ENCODE results near the gene TRMT1.
A peak's percentile ranks its signal among the peaks of the same experiment; 100 is the strongest.

TRMT1 gene

DNA sequence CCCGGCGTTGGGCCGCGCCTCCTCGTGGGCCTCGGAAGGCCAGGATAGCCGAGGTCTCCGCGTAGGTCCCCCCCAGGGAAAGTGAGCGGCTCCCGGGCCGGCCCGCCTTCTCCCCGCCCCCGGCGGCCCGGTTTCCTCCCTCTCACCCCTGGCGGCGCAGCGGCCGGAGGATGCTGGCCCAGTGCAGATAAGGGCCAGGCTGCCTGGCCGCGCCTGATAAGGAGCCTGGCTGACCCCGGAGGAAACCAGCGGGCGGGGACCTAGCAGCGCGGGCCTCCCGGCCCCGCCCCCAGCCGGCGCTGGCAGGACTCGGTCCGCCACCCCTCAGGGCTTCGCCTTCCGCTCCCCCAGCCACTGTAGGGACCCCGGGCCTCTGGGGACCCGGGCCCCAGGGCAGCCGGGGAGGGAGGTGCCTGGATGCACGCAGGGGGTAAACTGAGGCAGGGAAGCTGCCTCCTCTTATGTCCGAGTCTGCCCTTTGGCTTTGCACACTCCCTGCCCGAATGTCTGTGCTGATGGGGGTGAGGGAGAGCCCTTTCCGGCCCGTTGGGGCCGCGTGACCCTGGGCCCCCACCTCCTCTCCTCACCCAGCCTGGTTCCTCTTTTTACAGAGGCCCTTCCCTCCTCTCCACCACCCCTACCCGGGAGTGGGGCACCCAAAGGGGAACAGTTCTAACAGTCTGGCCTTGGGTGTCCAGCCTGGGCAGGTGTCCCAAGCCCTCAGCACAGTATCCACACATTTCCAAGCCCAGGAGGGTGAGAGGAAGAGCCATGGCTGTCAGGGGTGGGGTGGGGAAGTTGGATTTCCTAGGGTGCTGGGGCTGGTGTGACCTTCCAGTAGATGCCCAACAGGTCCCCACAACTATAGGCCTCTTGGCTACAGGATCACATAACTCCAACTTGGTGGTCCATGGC, 13.6 kb downstream of the TRMT1 start, which contains the start of gene LYL1:
LYL1 (minus strand) TSS at position 193 of the 915 bp plus-strand sequence. CDS start 1,687 bp downstream, outside the sequence.
- Histone ChIP-seq H3K4me1 (ENCODE audit: insufficient read depth, low read length, severe bottlenecking) (peaks cover 78% of the 10 kb centered on the region), H3K36me3 (ENCODE audit: insufficient read depth, low read length) (peaks cover 16% of the 10 kb centered on the region; the same call in 1 of the 2 replicates), H3K9ac (ENCODE audit: low read length) (peak within 1 kb of the TSS; percentile 69), H2AFZ (ENCODE audit: low read length) (no peak within 1 kb of the TSS), H3F3A (ENCODE audit: insufficient read depth, low read length) (0 out of 2 replicates have a peak, but pooled peaks cover 3% of the 10 kb centered on the region), H3K27ac (ENCODE audit: low read depth, low read length, poor library complexity, severe bottlenecking) (peak within 1 kb of the TSS; percentile 98), H3K4me2 (ENCODE audit: low read length) (peak within 1 kb of the TSS; percentile 62), H4K20me1 (ENCODE audit: insufficient read depth, low read length) (no peaks in the 10 kb centered on the region), H3K4me3 (ENCODE audit: low read depth, low read length, poor library complexity, severe bottlenecking) (peak within 1 kb of the TSS; percentile 62), H3K9me3 (ENCODE audit: low read length) (no peaks in the 10 kb centered on the region), H3K9me2 (ENCODE audit: low read depth, low read length) (no peaks in the 10 kb centered on the region), H3K79me2 (ENCODE audit: insufficient read depth, low read length) (no peaks in the 10 kb centered on the region), H3K27me3 (ENCODE audit: insufficient read depth, low read length) (no peaks in the 10 kb centered on the region; the same call in 1 of the 2 replicates)
- TF ChIP-seq, protein P1, sequence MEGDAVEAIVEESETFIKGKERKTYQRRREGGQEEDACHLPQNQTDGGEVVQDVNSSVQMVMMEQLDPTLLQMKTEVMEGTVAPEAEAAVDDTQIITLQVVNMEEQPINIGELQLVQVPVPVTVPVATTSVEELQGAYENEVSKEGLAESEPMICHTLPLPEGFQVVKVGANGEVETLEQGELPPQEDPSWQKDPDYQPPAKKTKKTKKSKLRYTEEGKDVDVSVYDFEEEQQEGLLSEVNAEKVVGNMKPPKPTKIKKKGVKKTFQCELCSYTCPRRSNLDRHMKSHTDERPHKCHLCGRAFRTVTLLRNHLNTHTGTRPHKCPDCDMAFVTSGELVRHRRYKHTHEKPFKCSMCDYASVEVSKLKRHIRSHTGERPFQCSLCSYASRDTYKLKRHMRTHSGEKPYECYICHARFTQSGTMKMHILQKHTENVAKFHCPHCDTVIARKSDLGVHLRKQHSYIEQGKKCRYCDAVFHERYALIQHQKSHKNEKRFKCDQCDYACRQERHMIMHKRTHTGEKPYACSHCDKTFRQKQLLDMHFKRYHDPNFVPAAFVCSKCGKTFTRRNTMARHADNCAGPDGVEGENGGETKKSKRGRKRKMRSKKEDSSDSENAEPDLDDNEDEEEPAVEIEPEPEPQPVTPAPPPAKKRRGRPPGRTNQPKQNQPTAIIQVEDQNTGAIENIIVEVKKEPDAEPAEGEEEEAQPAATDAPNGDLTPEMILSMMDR (IDR thresholded peaks at IDR 0.05; ENCODE audit: low read length): no peak
- TF ChIP-seq EZH2 (IDR thresholded peaks at IDR 0.05; ENCODE audit: borderline replicate concordance, low read length): no peak

DNA sequence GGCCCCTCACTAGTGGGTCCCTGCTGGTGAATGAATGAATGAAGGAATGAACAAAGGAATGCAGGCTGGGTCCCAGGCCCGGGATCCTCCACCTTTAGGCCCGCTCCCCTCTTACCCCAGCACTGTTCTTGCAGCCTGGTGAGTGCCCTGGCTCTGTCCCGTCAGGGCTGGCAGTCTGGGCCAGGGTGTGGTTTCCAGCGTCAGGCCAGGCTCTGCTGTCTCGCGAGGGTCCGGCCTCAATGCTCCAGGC, 14.2 kb downstream of the TRMT1 start:
- Histone ChIP-seq H3K27ac (ENCODE audit: low read depth, low read length, poor library complexity, severe bottlenecking) (peak overlapping the region; percentile 98), H3K4me2 (ENCODE audit: low read length) (peak overlapping the region; percentile 62), H3K9me3 (ENCODE audit: low read length) (no peaks in the 10 kb centered on the region), H3K4me1 (ENCODE audit: insufficient read depth, low read length, severe bottlenecking) (peaks cover 78% of the 10 kb centered on the region), H3K9me2 (ENCODE audit: low read depth, low read length) (no peaks in the 10 kb centered on the region), H3K79me2 (ENCODE audit: insufficient read depth, low read length) (no peaks in the 10 kb centered on the region), H4K20me1 (ENCODE audit: insufficient read depth, low read length) (no peaks in the 10 kb centered on the region), H3K4me3 (ENCODE audit: low read depth, low read length, poor library complexity, severe bottlenecking) (peak overlapping the region; percentile 62), H3F3A (ENCODE audit: insufficient read depth, low read length) (0 out of 2 replicates have a peak, but pooled peaks cover 3% of the 10 kb centered on the region), H2AFZ (ENCODE audit: low read length) (no peak overlapping the region), H3K27me3 (ENCODE audit: insufficient read depth, low read length) (no peaks in the 10 kb centered on the region; the same call in 1 of the 2 replicates), H3K36me3 (ENCODE audit: insufficient read depth, low read length) (peaks cover 12% of the 10 kb centered on the region; the same call in 1 of the 2 replicates), H3K9ac (ENCODE audit: low read length) (peak overlapping the region; percentile 69)
- TF ChIP-seq, protein P1 (IDR thresholded peaks at IDR 0.05; ENCODE audit: low read length): no peak
- no peak for TF ChIP-seq EZH2 (IDR thresholded peaks at IDR 0.05; ENCODE audit: borderline replicate concordance, low read length)

DNA sequence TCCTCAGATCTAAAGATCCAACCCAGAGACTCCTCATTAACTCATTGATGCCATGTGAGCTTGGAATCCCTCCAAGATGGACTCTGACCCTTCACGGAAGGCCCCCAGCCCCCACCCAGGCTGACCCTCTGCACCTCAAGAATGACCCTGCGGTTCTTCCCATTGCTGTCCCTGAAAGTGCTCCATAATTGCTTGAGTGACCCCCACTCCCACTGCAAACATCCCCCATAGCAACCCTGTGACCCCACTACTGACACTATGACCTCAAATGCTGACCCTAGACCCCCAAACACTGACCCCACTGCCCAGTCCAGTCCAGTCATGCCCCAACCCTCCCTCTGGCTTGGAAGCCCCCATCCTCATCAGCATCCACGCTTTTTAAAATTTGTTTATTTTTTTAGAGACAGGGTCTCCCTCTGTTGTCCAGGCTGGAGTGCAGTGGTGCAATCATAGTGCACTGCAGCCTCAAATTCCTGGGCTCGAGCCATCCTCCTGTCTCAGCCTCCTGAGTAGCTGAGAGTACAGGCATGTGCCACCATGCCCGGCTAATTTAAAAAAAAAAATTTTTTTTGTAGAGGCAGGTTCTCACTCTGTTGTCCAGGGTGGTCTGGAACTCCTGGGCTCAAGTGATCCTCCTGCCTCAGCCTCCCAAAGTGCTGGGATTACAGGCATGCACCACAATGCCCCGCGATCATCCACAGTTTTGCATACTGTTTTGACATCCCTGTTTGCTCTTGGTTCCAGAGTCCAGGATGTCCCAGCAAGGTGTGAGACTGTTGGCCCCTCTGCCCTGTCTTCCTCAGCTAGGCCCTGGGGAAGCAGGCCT, 14.7 kb downstream of the TRMT1 start:
- H3K4me3 ChIP-seq (ENCODE audit: low read depth, low read length, poor library complexity, severe bottlenecking): peak overlapping the region; percentile 62
- peaks cover 78% of the 10 kb centered on the region for H3K4me1 ChIP-seq (ENCODE audit: insufficient read depth, low read length, severe bottlenecking)
- no peaks in the 10 kb centered on the region; the same call in 1 of the 2 replicates for H3K27me3 ChIP-seq (ENCODE audit: insufficient read depth, low read length)

More for the DNA sequence above, 14.7 kb downstream of the TRMT1 start:
- Histone ChIP-seq H3K36me3 (ENCODE audit: insufficient read depth, low read length) (peaks cover 11% of the 10 kb centered on the region; the same call in 1 of the 2 replicates), H3K9me2 (ENCODE audit: low read depth, low read length) (no peaks in the 10 kb centered on the region), H3K9ac (ENCODE audit: low read length) (peak overlapping the region; percentile 69), H3K9me3 (ENCODE audit: low read length) (no peaks in the 10 kb centered on the region), H4K20me1 (ENCODE audit: insufficient read depth, low read length) (no peaks in the 10 kb centered on the region), H3F3A (ENCODE audit: insufficient read depth, low read length) (0 out of 2 replicates have a peak, but pooled peaks cover 3% of the 10 kb centered on the region), H3K27ac (ENCODE audit: low read depth, low read length, poor library complexity, severe bottlenecking) (peak overlapping the region; percentile 98), H3K79me2 (ENCODE audit: insufficient read depth, low read length) (no peaks in the 10 kb centered on the region), H2AFZ (ENCODE audit: low read length) (no peak overlapping the region), H3K4me2 (ENCODE audit: low read length) (peak overlapping the region; percentile 62)
- TF ChIP-seq EZH2 (IDR thresholded peaks at IDR 0.05; ENCODE audit: borderline replicate concordance, low read length): no peak
- TF ChIP-seq, protein P1 (IDR thresholded peaks at IDR 0.05; ENCODE audit: low read length): no peak
